Upper lobe of left lung (tissue), 4 donors: Measurements from ENCODE around the gene TRIP4.

Source experiments
- EP300 ChIP-seq, 4 donors: sonication (generic); formaldehyde crosslinking; IDR thresholded peaks; one replicate each; pipeline ENCODE4 v1.5.1; 2017; ENCODE audit warnings: antibody characterized with exemption in 4 of 4, control low read depth in 2 of 4
- POLR2A ChIP-seq, 4 donors: fragments of 450-650 bp; IDR thresholded peaks; one replicate each; pipeline ENCODE4 v1.5.1; 2016 to 2017; ENCODE audit warnings: antibody characterized with exemption in 4 of 4, mild to moderate bottlenecking in 2 of 4
- POLR2AphosphoS5 ChIP-seq, 2 donors: sonication (generic); formaldehyde crosslinking; IDR thresholded peaks; one replicate each; pipeline ENCODE4 v1.5.1; 2017; ENCODE audit warnings: antibody characterized with exemption in 2 of 2
- TF ChIP-seq, protein P1 (sequence below), 6 experiments: fragments of 450-650 bp in 4 of 6; fragments of 200-600 bp in 2 of 6; sonication (generic) in 2 of 6; IDR thresholded peaks; one replicate each; pipeline ENCODE4 v1.5.1; 2016 to 2019; ENCODE audit warnings: antibody characterized with exemption in 6 of 6

DNA sequence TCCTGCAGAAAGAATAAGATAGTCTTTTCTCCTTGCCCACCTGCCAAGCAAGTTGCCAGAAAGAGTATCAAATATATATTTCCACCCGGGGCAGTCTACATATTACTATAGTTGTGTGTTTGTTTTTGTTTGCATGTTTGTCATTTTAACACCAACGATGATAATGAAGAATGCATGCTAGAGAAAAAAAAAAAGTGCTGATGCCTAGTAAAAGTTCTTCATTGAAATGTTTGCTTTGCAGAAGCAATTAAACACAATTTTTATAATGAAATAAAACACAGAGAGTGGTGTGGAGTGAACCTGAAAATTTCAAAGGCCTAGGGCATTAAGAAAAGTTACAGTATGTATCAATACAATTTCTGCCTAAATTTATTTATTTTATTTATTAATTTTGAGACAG lies 3.9 kb upstream of the TRIP4 start:
- no peak for TF ChIP-seq POLR2A (IDR thresholded peaks at IDR 0.05)
- TF ChIP-seq, protein P1, sequence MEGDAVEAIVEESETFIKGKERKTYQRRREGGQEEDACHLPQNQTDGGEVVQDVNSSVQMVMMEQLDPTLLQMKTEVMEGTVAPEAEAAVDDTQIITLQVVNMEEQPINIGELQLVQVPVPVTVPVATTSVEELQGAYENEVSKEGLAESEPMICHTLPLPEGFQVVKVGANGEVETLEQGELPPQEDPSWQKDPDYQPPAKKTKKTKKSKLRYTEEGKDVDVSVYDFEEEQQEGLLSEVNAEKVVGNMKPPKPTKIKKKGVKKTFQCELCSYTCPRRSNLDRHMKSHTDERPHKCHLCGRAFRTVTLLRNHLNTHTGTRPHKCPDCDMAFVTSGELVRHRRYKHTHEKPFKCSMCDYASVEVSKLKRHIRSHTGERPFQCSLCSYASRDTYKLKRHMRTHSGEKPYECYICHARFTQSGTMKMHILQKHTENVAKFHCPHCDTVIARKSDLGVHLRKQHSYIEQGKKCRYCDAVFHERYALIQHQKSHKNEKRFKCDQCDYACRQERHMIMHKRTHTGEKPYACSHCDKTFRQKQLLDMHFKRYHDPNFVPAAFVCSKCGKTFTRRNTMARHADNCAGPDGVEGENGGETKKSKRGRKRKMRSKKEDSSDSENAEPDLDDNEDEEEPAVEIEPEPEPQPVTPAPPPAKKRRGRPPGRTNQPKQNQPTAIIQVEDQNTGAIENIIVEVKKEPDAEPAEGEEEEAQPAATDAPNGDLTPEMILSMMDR (IDR thresholded peaks at IDR 0.05) = no peak
- TF ChIP-seq EP300 (IDR thresholded peaks at IDR 0.05) = no peak
- no peak for TF ChIP-seq POLR2AphosphoS5 (IDR thresholded peaks at IDR 0.05)
